ENCODE measurements around the gene PPP2R2C.

PPP2R2C gene

GRCh38 chr4:6375620-6376295, 96.7 kb downstream of the PPP2R2C start:
- DNase-seq (ENCODE audit: low spot score), result no peak
- TF ChIP-seq CTCF (IDR thresholded peaks at IDR 0.05; ENCODE audit: extremely low read depth, missing control alignments), result no peak

GRCh38 chr4:6374575-6374974, 97.8 kb downstream of the PPP2R2C start:
- no peak for DNase-seq (ENCODE audit: low spot score)
- no peak for TF ChIP-seq CTCF (IDR thresholded peaks at IDR 0.05; ENCODE audit: extremely low read depth, missing control alignments)

GRCh38 chr4:6373541-6374410, 98.6 kb downstream of the PPP2R2C start:
- TF ChIP-seq CTCF (IDR thresholded peaks at IDR 0.05; ENCODE audit: extremely low read depth, missing control alignments), result no peak
- DNase-seq (ENCODE audit: low spot score), result no peak

GRCh38 chr4:6372649-6373525, 99.5 kb downstream of the PPP2R2C start:
- DNase-seq (ENCODE audit: low spot score), result peak; percentile 69

GRCh38 chr4:6371812-6372211, 100.6 kb downstream of the PPP2R2C start:
- no peak for TF ChIP-seq CTCF (IDR thresholded peaks at IDR 0.05; ENCODE audit: extremely low read depth, missing control alignments)
- no peak for DNase-seq (ENCODE audit: low spot score)

More at GRCh38 chr4:6372649-6373525, 99.5 kb downstream of the PPP2R2C start:
- TF ChIP-seq CTCF (IDR thresholded peaks at IDR 0.05; ENCODE audit: extremely low read depth, missing control alignments), result no peak

- TF ChIP-seq CTCF (IDR thresholded peaks at IDR 0.05; ENCODE audit: extremely low read depth, missing control alignments), result no peak
- DNase-seq (ENCODE audit: low spot score), result no peak
Measured at GRCh38 chr4:6371271-6371670, 101.1 kb downstream of the PPP2R2C start.

All from GM20000 (cell line).